DOHH2 (cell line): ENCODE measurements around the gene ANXA9.

Experiments
- CTCF ChIP-seq: fragments of 200-600 bp; sonication (generic); IDR thresholded peaks from one replicate; pipeline ENCODE4 v1.5.1; 2014; ENCODE audit warnings: antibody characterized with exemption, mild to moderate bottlenecking, low read depth, low read length; ENCODE audit not compliant: poor library complexity, severe bottlenecking
- EZH2phosphoT487 ChIP-seq: fragments of 200-600 bp; sonication (generic); IDR thresholded peaks from 2 replicates; pipeline ENCODE4 v1.6.1; 2017; ENCODE audit warnings: borderline replicate concordance, mild to moderate bottlenecking, antibody characterized with exemption, low read length, moderate library complexity, mixed read lengths

GRCh38 chr1:150966011-150966410, 16.1 kb upstream of the ANXA9 start:
- TF ChIP-seq CTCF (no peak), EZH2phosphoT487 (no peak)
